KBM-7 (cell line): Measurements from ENCODE around the gene SLC35F5.
A peak's percentile ranks its signal among the peaks of the same experiment; 100 is the strongest.
"Not testable (repeated sequence)": the region's sequence is repeated elsewhere in the genome, so short reads cannot be mapped to it uniquely, and the experiment has no call there.

Experiments used
- DNase-seq: peaks from one replicate; pipeline ENCODE4 v3.0.0-alpha.2; 2015
- in situ Hi-C: fragments of 300-500 bp; cut with MboI; formaldehyde crosslinking; loops from 2 replicates; pipeline ENCODE4 v1.14.3; 2020; ENCODE audit warnings: low sequenced_read_pairs, low pct_unique_long_range_greater_than_20kb, mixed read lengths

SLC35F5 gene, protein sequence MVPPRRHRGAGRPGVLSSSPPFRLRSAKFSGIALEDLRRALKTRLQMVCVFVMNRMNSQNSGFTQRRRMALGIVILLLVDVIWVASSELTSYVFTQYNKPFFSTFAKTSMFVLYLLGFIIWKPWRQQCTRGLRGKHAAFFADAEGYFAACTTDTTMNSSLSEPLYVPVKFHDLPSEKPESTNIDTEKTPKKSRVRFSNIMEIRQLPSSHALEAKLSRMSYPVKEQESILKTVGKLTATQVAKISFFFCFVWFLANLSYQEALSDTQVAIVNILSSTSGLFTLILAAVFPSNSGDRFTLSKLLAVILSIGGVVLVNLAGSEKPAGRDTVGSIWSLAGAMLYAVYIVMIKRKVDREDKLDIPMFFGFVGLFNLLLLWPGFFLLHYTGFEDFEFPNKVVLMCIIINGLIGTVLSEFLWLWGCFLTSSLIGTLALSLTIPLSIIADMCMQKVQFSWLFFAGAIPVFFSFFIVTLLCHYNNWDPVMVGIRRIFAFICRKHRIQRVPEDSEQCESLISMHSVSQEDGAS

DNA sequence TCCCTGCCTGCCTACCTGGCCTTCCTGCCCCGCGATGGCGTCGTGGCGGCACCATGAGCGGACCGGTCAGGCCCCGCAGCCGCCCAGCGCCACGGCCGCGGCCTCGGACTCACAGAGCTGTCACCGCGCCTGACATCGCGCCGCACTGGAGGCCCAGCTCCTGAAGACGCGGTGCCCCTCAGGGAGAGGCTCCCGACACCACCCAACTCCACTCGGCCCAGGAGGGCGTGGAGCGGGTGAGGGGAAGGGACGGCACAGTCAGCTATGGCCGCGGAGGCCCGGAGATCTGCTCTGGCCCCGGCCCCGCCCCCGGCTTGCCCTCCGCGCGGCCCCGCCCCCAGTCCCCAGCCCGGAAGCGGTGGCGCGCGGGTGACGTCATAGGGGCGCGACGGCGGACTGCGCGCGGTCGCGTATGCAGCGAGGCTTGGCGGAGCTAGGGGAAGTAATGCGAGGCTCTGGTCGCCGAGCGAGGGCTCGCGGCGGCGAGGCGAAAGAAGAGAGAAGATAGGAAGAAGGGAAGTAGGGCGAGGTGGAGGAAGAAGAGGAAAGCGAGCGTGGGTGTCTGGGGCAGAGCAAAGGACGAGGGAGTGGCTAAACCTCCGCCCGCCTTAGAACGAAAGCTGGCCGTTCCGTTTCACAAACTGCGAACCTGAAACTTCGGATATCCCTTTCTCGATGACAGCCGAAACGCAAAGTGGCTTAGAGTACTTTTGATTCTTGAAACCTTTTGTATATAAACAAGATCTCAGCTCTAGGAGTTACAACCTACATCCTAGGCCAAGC, at the start of gene SLC35F5:
Gene SLC35F5 (minus strand): TSS at position 288 of the 783 bp plus-strand sequence. CDS start 233 bp downstream, at position 55.
- peak; percentile 96 for DNase-seq
- in situ Hi-C loops: no loop called here

DNA sequence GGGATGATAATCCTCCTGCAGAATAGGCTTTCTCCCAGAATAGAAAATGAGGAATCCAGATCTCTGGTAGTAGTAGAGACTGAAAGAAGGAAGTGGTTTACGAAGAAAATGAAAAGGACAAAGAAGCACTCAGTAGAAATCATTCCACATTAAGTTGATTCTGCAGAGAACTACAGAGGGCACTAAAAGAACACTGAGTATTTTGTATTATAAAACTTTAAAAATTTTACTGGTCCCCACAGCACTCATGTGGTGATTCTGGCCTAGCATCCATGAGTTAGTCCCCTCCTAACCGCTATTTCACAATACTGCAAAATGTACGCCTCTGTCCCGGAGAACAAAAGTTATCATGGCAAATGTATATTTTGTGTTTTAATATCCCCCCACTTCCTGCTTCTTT, 42.9 kb upstream of the SLC35F5 start:
- peak; percentile 40 for DNase-seq
- in situ Hi-C loops: no loop called here

DNA sequence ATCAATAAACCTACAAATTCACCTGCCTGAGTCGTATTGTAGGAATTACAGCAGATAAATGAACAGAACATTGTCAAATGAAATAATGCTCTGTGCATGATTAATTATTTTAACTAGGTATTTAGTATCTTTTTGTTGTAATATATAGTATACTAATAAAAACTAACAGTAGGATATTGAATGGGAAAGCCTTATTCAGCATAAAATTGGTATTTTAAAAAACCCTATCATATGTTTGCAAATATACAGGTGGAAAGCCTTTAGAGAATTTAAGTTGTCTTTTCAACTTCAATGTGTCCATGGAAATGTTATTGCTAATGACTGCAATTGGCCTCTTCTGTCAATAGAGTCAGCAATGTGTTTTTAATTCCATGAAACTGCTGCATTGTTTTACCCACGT, 40.8 kb upstream of the SLC35F5 start:
- in situ Hi-C loops: no loop called here
- no peak for DNase-seq

DNA sequence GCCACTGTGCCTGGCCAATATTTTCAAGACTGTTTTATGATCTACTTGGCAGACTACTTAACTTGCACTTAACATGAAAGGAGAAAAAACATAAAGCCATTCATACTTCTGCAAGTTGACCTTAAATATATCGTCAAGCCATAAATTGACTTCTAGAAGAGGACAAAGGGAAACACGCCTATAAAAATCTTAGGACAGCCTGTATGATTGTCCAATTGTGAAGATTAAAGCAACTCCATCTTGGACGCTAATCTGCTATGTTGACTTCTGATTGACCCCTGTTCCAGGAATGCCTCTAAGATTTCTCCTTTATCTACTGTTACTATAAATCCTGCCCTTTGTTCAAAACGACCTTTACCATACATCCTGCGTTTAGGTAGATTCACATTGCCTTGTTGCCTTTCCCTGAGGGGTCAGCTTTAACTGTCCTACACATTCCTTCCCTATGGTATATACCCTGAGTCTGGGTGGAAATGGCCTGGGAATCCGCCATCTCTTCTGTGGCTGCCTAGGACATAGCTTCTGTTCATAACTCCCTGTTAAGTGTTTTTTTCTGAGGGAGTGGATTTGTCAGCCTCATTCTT, 40.2 kb upstream of the SLC35F5 start:
- in situ Hi-C loops: no loop called here
- DNase-seq: no peak

DNA sequence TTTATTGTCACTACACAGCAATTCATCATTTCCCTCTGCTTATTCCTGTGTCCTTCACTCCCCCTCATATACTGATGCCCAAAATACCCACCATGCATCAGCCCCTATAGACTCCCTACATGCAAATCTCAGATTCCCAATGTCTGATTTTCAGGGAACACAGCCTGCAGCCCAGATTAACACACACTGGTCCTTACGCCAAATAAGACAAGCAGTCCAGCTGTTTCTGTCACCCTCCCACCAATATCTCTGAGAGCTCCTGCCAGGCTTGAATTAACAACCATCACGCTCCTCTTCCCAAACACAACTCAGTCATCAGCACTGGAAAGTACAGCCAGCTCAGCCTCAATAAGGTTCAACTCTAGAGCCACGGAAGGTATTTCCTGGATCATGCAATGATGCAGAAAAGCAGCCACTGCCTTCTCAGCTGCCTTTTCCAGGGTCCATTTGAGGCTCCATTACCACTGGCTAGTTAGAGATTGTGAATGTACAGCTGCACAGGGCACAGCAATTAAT, 39.0 kb upstream of the SLC35F5 start:
- in situ Hi-C loops: no loop called here

DNA sequence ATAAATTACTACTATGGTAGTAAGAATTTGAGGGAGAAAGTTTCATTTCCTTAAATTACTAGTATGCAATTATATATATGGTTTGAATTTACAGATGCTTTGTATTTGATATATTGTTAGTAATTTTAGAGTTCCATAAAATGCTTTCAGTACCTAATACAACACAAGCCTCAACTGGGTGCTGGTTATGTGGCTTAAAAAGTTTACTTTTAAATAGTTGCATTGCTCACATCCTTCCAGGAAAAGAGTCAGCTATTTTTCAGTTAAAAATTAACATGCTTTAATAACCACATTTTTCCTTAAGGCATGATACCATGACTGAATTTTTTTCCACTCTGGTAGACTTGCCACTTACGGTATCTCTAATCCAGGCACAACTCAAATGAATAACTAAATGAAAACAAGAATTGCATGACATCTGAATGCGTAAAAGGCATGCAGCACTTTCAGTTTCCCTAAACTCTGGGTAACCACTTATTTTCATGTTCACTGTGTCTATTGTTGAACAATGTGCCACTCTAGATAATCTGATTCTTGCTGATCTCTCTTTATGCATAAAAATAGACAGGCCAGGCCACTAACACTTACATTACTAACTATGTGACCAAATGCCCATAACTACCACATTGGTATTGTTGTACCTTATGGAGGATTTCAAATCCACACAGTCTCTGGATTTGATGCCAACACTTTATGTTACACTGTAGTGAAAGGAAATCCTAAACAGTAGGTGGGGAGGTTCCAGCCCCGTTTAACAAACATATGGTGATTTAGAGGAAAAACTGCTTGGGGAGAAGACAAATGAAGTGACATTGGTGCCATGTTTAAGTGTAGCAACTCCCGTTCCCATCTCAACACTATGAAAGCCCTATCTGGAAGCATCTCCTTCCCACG, 35.5 kb upstream of the SLC35F5 start:
- in situ Hi-C loops: no loop called here
- no peak for DNase-seq

More for the DNA sequence above, 39.0 kb upstream of the SLC35F5 start:
- DNase-seq: no peak

DNA sequence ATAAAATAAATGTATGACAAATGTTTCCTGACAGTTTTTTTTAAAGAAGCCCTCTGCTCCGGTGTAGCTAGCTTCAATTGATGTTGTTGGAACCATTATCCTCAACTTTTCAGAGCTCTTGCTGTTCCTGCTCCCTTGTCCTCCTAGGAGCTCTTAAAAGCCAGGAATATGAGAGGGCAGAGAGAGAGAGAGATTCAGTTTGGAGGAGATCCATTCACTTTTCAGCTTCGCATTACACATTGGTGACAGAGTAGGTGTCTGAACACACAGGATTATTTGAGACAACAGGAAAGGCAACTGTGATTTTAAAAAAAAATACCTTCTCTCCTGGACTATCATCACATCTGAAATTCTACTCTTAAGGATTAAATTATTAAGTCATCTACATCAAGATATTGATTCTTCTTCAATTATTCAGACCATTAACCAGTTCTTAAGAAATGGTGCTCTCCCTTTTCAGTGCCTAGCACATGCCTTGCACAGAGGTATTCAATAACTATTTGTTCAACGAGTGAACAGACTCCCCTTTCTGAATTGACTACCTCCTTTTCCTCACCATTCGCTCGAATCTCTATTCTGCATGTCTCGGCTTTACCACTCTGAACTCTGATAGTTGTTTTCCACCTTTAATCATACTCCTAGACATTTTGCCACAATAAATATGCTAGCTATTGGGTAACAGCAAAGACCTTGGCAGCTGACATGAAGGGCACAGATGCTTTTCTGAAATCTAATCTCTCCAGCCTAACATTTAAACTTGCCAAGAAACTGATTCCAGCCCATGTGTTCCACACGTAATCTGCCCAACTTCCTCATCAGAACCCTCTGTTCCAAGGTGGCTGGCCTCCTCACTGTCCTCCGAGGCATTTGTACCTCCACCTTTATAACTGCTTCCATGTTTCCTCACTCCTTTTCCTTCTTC, 28.6 kb upstream of the SLC35F5 start:
- no peak for DNase-seq

DNA sequence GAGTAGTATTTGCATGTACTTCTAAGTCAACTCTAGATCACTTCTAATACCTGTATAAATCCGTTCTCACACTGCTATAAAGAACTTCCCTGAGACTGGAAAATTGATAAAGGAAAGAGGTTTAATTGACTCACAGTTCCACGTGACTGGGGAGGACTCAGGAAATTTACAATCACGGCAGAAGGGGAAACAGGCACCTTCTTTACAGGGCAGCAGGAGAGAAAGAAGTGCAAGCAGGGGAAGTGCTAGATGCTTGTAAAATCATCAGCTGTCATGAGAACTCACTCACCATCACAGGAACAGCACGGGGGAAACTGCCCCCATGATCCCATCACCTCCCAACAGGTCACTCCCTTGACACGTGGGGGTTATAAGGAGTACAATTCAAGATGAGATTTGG, 24.0 kb upstream of the SLC35F5 start:
- DNase-seq: peak; percentile 35
- in situ Hi-C loops: no loop called here

More for the DNA sequence above, 28.6 kb upstream of the SLC35F5 start:
- in situ Hi-C loops: no loop called here

DNA sequence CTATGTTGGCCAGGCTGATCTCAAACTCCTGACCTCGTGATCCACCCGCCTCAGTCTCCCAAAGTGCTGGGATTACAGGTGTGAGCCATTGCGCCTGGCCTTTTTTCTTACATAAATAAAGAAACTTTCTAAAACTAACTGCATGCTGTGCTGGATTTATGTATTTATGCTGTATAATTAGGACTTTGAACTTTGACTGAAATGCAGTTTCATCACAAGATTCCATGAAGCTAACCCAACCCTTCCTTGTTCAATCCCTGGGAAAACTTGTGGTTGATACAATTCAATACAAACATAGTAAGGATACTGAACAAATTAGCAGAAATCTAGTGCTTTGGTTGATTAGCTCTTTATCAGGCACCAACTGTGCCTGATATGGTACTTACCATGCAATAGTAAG, 20.9 kb upstream of the SLC35F5 start:
- no peak for DNase-seq
- in situ Hi-C loops: no loop called here

DNA sequence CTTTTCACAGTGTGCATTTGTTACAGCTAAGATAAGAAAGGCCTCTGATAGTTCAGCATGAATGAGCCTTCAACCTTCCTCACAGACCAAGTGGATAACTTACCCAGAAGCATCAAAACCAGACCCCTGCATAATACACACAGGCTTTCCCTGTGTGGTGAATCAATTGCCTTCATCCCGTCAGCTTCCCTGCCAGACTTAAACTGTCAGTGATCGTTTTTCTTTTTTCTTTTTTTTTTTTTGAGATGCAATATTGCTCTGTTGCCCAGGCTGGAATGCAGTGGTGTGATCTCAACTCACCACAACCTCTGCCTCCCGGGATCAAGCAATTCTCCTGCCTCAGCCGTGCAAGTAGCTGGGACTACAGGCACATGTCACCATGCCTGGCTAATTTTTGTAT, 20.5 kb upstream of the SLC35F5 start:
- in situ Hi-C loops: no loop called here
- no peak for DNase-seq

DNA sequence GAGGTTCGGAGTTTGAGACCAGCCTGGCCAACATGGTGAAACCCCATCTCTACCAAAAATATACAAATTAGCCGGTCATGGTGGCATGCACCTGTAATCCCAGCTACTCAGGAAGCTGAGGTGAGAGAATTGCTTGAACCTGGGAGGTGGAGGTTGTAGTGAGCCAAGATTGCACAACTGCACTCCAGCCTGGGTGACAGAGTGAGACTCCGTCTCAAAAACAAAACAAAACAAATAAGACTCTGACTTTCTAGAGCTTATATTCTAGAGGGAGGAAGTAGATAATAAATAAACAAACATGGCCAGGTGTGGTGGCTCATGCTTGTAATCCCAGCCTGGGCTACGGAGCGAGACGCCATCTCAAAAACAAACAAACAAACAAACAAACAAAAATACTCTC, 18.2 kb upstream of the SLC35F5 start:
- DNase-seq, in situ Hi-C loops: not testable (repeated sequence)

DNA sequence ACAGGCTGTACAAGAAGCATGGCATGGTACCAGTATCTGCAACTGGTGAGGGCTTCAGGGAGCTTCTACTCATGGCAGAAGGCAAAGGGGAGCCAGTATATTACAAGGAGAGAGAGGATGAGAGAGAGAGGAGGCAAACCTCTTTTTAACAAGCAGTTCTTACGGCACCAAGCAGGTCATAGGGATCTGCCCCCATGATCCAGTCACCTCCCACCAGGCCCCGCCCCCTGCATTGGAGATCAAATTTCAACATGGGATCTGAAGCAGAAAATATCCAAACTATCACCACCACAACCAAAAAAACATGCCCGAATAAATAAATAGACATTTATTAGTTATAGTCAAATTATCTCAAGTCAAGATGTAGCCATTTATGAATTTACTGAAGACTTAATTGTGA, 14.5 kb upstream of the SLC35F5 start:
- DNase-seq: no peak
- in situ Hi-C loops: no loop called here

DNA sequence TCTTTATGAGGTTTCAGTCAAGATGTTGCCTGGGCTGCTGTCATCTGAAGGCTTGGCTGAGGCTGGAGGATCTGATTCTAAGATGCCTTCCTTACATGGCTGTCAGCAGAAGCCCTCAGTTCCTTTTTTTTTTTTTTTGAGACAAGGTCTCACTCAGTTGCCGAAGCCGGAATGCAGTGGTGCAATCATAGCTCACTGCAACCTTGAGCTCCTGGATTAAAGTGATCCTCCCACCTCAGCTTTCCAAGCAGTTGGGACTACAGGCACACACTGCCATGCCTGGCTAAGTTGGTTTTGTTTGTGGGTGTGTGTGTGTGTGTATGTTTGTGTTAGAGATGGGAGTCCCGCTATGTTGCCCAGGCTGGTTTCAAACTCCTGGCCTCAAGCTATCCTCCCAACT, 13.1 kb upstream of the SLC35F5 start:
- in situ Hi-C loops: no loop called here
- no peak for DNase-seq

DNA sequence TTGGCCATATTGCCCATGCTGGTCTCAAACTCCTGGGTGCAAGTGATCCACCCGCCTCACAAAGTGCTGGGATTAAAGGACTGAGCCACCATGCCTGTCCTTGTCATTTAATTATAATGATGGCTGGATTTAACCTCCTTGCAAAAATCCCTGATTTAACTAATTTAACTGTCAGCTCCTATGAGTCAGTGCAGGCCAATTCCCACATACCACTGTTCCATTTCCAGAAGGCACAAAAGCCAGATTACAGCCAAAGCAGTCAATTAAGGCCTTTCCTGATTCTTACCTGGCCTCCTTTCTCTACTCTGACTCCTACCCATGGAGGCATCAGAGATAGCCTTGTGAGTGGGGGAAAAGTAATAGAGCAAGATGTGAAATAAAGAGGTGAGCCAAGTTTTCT, 12.3 kb upstream of the SLC35F5 start:
- DNase-seq: no peak
- in situ Hi-C loops: no loop called here

DNA sequence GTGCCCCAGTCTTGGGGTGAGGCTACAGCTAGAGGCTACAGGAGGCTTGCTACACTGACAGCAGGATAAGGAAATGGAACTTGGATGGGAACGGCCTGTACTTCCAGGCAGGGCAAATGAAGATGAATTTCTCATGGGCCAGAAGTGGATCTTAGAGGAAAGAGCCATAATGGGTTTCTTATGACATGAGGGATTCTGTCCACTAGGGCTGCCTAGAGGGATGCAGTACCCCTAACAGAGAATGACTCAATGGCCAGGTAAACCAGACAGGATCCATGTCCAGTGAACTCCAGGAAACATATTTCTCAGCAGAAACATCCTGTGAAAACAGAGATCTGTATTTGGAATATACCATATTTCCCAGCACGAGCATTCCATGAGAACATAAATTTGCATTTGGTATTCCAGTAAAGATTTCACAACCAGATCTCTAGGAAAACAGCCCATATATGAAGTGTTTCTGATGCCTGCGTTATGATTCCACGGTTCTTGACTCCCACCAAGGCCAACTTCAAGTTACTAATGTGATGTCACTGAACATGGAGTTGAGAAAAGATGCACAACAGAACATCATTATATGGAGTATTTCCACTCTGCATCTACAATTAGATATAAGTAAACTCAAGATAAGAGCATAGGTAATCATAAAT, 11.5 kb upstream of the SLC35F5 start:
- DNase-seq: no peak
- in situ Hi-C loops: no loop called here

DNA sequence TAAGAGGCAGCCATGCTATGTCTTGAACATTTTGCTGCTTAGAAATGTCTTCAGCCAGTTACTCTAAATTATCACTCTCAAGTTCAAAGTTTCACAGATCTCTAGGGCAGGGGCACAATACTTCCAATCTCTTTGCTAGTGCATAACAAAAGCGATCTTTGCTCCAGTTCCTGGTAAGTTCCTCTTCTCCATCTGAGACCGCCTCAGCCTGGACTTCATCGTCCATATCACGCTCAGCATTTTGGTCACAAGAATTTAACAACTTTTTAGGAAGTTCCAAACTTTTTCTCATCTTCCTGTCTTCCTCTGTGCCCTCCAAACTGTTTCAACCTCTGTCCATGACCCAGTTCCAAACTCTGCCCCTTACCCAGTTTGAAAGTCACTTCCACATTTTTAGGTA, 8.8 kb upstream of the SLC35F5 start:
- in situ Hi-C loops: no loop called here
- DNase-seq: no peak

DNA sequence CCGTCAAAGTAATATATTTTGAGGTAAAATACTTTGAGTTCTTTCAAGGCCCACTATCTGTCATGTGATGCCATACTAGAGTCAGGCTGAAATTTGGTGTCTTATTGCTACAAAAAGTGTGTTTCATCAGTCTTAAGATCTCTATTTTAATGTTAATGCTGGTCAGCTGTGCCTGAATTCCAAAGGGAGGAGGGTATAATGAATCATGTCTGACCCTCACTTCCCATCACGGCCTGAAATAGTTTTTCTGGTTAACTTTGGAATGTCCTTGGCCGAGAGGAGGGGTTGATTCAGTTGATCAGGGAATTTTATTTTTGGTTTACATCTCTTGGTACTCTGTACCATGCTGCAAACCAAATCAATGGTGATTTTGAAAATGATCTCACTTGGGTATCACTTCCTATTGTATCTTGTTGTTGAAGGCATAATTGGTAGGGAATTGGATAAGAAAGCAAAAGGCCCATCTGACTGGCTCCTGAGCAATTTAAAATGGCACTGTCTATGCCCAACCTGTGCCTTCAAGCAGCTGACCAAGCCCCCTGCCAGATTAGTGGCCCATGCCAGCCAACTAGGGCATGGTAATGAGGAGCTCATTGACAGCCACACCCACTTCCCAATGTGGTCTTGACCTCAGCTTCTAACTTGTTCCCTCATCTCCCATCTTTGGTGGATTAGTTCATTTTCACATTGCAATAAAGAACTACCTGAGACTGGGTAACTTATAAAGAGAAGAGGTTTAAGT, 6.1 kb upstream of the SLC35F5 start:
- in situ Hi-C loops: no loop called here
- DNase-seq: no peak
